ENCODE results near the gene IL22RA1. TPM values are rescaled to one million over a fixed set of nuclear protein-coding genes. Genes with fewer than 3 reads are reported as not detected.

IL22RA1 gene
- total and polyA plus RNA-seq, 10 of the 15 experiments (the other 5 are each of a cell fraction or from before 2014, with no cell fraction given) = not detected

- 17% methylated on average over 3 of the region's 3 CpGs for WGBS (ENCODE audit: insufficient coverage, insufficient replicate concordance, low lambda C conversion rate, missing lambda C conversion rate)
- Histone ChIP-seq H2AFZ (ENCODE audit: control insufficient read depth, low read depth, low read length) (no peak overlapping the region), H3K27me3 (replicated peaks in 1 of 2; ENCODE audit: control insufficient read depth in 2 of 2, insufficient read depth in 2 of 2, low read length in 1 of 2) (peaks cover 0 to 3% of the 10 kb centered on the region in 2 experiments; a peak in 2 of 4 replicates), H4K20me1 (ENCODE audit: control insufficient read depth, insufficient read depth) (no peaks in the 10 kb centered on the region), H3K9me3 (replicated peaks; ENCODE audit: control insufficient read depth, insufficient read depth, low read length) (no peaks in the 10 kb centered on the region), H3K9ac (ENCODE audit: control insufficient read depth, insufficient read depth, low read length) (no peak overlapping the region), H3K79me2 (ENCODE audit: control insufficient read depth, insufficient read depth, low read length) (no peaks in the 10 kb centered on the region), H3K4me1 (ENCODE audit: control insufficient read depth, insufficient read depth, low read length) (no peaks in the 10 kb centered on the region), H3K27ac (ENCODE audit: control insufficient read depth, insufficient read depth) (no peak overlapping the region), H3K36me3 (ENCODE audit: control insufficient read depth in 2 of 2, insufficient read depth in 2 of 2, low read length in 1 of 2) (no peaks in the 10 kb centered on the region), H3K4me2 (ENCODE audit: control insufficient read depth, insufficient read depth) (no peak overlapping the region), H3K4me3 (no peak overlapping the region)
- FAIRE-seq = no peak
- in situ Hi-C loops (cut with MboI) (no loop called here), intact Hi-C loops (cut with micrococcal nuclease; ENCODE audit: unreplicated experiment) (no loop called here)
- ChIA-PET SMC1A (ENCODE audit: uncharacterized antibody, unreplicated experiment) (no interaction called here), CTCF (no interaction called here), RAD21 (ENCODE audit: unreplicated experiment) (interaction anchor here (1.2 kb wide), 1 partner anchor 50 kb away, joined by 3 read pairs; no protein-coding TSS in a partner anchor), POLR2A (no interaction called here)
- BruUV-seq (replicated peaks) = no TSS peak
- no peak for ATAC-seq
- TF ChIP-seq RELA (IDR thresholded peaks at IDR 0.05; ENCODE audit: borderline replicate concordance, partially characterized antibody) = no peak
- TF ChIP-seq USF1 (IDR thresholded peaks at IDR 0.05; ENCODE audit: borderline replicate concordance, extremely low read length, insufficient read depth, low read depth, low read length) = no peak
- TF ChIP-seq MTA3 (IDR thresholded peaks at IDR 0.05; ENCODE audit: borderline replicate concordance, low read length) = no peak
- no peak for TF ChIP-seq MLLT1 (IDR thresholded peaks at IDR 0.05)
- TF ChIP-seq BCL3 (IDR thresholded peaks at IDR 0.05; ENCODE audit: borderline replicate concordance, insufficient read depth, low read depth, low read length, poor library complexity, severe bottlenecking) = no peak
- TF ChIP-seq ETV6 (conservative IDR thresholded peaks at IDR 0.05 in 1 of 2, IDR thresholded peaks at IDR 0.05 in 1 of 2; ENCODE audit: borderline replicate concordance in 1 of 2, low read depth in 1 of 2) = no peak
- TF ChIP-seq KDM1A (IDR thresholded peaks at IDR 0.05; ENCODE audit: borderline replicate concordance) = no peak
- no peak for DNase-seq (ENCODE audit: low read depth, low spot score)
Measured at GRCh38 chr1:24120965-24121364, 22.0 kb downstream of the IL22RA1 start.
